ENCODE data around the gene RACK1.
A peak's percentile ranks its signal among the peaks of the same experiment; 100 is the strongest.

RACK1 gene

GRCh38 chr5:181188700-181189362, 54.9 kb downstream of the RACK1 start:
- H3K9ac ChIP-seq (ENCODE audit: low read length) = peak overlapping the region; percentile 81
- peak overlapping the region; percentile 79 for H3K4me3 ChIP-seq (ENCODE audit: low read depth, low read length, poor library complexity, severe bottlenecking)
- peaks cover 34% of the 10 kb centered on the region for H3K4me1 ChIP-seq (ENCODE audit: insufficient read depth, low read length, severe bottlenecking)
- H2AFZ ChIP-seq (ENCODE audit: low read length) = no peak overlapping the region
- TF ChIP-seq, protein P1, sequence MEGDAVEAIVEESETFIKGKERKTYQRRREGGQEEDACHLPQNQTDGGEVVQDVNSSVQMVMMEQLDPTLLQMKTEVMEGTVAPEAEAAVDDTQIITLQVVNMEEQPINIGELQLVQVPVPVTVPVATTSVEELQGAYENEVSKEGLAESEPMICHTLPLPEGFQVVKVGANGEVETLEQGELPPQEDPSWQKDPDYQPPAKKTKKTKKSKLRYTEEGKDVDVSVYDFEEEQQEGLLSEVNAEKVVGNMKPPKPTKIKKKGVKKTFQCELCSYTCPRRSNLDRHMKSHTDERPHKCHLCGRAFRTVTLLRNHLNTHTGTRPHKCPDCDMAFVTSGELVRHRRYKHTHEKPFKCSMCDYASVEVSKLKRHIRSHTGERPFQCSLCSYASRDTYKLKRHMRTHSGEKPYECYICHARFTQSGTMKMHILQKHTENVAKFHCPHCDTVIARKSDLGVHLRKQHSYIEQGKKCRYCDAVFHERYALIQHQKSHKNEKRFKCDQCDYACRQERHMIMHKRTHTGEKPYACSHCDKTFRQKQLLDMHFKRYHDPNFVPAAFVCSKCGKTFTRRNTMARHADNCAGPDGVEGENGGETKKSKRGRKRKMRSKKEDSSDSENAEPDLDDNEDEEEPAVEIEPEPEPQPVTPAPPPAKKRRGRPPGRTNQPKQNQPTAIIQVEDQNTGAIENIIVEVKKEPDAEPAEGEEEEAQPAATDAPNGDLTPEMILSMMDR (IDR thresholded peaks at IDR 0.05; ENCODE audit: low read length) = no peak; the same call in 1 of the 2 replicates
- no peak for TF ChIP-seq EZH2 (IDR thresholded peaks at IDR 0.05; ENCODE audit: borderline replicate concordance, low read length)
- peak overlapping the region; percentile 83 for H3K4me2 ChIP-seq (ENCODE audit: low read length)
- no peaks in the 10 kb centered on the region for H4K20me1 ChIP-seq (ENCODE audit: insufficient read depth, low read length)
- no peaks in the 10 kb centered on the region for H3K27me3 ChIP-seq (ENCODE audit: insufficient read depth, low read length)
- H3K27ac ChIP-seq (ENCODE audit: low read depth, low read length, poor library complexity, severe bottlenecking) = peak overlapping the region; percentile 84
- H3K36me3 ChIP-seq (ENCODE audit: insufficient read depth, low read length) = no peaks in the 10 kb centered on the region
- H3K9me2 ChIP-seq (ENCODE audit: low read depth, low read length) = no peaks in the 10 kb centered on the region
- peaks cover 10% of the 10 kb centered on the region; the same call in 1 of the 2 replicates for H3F3A ChIP-seq (ENCODE audit: insufficient read depth, low read length)
- H3K79me2 ChIP-seq (ENCODE audit: insufficient read depth, low read length) = no peaks in the 10 kb centered on the region
- no peaks in the 10 kb centered on the region for H3K9me3 ChIP-seq (ENCODE audit: low read length)

DNA sequence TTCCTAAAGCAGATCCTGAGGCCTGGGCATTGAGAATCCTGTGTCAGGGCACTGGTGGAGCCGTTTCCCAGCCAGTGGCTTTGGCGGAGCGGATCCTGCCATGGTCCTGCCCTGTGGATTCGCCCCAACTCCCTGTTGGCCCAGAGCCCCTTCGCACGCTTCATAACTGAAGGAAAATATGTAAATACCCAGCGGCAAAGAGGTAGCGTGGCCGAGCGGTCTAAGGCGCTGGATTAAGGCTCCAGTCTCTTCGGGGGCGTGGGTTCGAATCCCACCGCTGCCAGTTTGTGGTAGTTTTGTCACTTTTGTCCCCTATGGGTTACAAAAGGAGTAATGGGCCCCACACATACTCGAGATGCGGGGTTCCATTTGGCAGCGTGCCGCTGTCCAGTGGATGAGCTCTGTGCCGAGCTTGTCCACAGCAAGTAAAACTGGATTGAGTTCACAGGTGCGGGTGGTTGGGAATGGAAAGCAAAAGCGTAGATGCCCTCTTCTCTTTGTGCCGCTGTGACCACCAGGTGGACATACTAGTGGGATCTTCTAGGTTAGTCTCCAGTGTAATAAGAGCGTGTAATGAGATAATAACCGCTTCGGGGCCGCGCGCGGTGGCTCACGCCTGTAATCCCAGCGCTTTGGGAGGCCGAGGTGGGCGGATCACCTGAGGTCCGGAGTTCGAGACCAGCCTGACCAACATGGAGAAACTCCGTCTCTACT, 56.0 kb downstream of the RACK1 start:
- H3K9me3 ChIP-seq (ENCODE audit: low read length) = no peaks in the 10 kb centered on the region
- no peaks in the 10 kb centered on the region for H4K20me1 ChIP-seq (ENCODE audit: insufficient read depth, low read length)
- H3K9ac ChIP-seq (ENCODE audit: low read length) = peak overlapping the region; percentile 51
- no peaks in the 10 kb centered on the region for H3K79me2 ChIP-seq (ENCODE audit: insufficient read depth, low read length)
- H3K9me2 ChIP-seq (ENCODE audit: low read depth, low read length) = no peaks in the 10 kb centered on the region
- no peaks in the 10 kb centered on the region for H3K27me3 ChIP-seq (ENCODE audit: insufficient read depth, low read length)
- peaks cover 36% of the 10 kb centered on the region for H3K4me1 ChIP-seq (ENCODE audit: insufficient read depth, low read length, severe bottlenecking)
- peaks cover 12% of the 10 kb centered on the region for H3F3A ChIP-seq (ENCODE audit: insufficient read depth, low read length)
- H3K27ac ChIP-seq (ENCODE audit: low read depth, low read length, poor library complexity, severe bottlenecking) = peak overlapping the region; percentile 84
- peak overlapping the region; percentile 83 for H3K4me2 ChIP-seq (ENCODE audit: low read length)
- H3K36me3 ChIP-seq (ENCODE audit: insufficient read depth, low read length) = no peaks in the 10 kb centered on the region
- peak overlapping the region; percentile 79 for H3K4me3 ChIP-seq (ENCODE audit: low read depth, low read length, poor library complexity, severe bottlenecking)
- no peak overlapping the region for H2AFZ ChIP-seq (ENCODE audit: low read length)
- TF ChIP-seq, protein P1 (IDR thresholded peaks at IDR 0.05; ENCODE audit: low read length) = peak; percentile 24; the same call in 1 of the 2 replicates
- no peak for TF ChIP-seq EZH2 (IDR thresholded peaks at IDR 0.05; ENCODE audit: borderline replicate concordance, low read length)

GRCh38 chr5:181186986-181187499, 56.7 kb downstream of the RACK1 start:
- TF ChIP-seq, protein P1 (IDR thresholded peaks at IDR 0.05; ENCODE audit: low read length) = no peak
- no peak for TF ChIP-seq EZH2 (IDR thresholded peaks at IDR 0.05; ENCODE audit: borderline replicate concordance, low read length)
- Histone ChIP-seq H3K79me2 (ENCODE audit: insufficient read depth, low read length) (no peaks in the 10 kb centered on the region), H3K4me2 (ENCODE audit: low read length) (peak overlapping the region; percentile 63), H3K9me3 (ENCODE audit: low read length) (no peaks in the 10 kb centered on the region), H3F3A (ENCODE audit: insufficient read depth, low read length) (peaks cover 18% of the 10 kb centered on the region), H3K4me3 (ENCODE audit: low read depth, low read length, poor library complexity, severe bottlenecking) (peak overlapping the region; percentile 79), H3K9ac (ENCODE audit: low read length) (peak overlapping the region; percentile 51), H3K27ac (ENCODE audit: low read depth, low read length, poor library complexity, severe bottlenecking) (peak overlapping the region; percentile 84), H2AFZ (ENCODE audit: low read length) (no peak overlapping the region), H3K27me3 (ENCODE audit: insufficient read depth, low read length) (no peaks in the 10 kb centered on the region), H4K20me1 (ENCODE audit: insufficient read depth, low read length) (no peaks in the 10 kb centered on the region), H3K9me2 (ENCODE audit: low read depth, low read length) (no peaks in the 10 kb centered on the region), H3K36me3 (ENCODE audit: insufficient read depth, low read length) (no peaks in the 10 kb centered on the region), H3K4me1 (ENCODE audit: insufficient read depth, low read length, severe bottlenecking) (peaks cover 38% of the 10 kb centered on the region)

Measured in OCI-LY1 (cell line).